HepG2 (cell line): Measurements from ENCODE around the gene PRR19. TPM values are rescaled to one million over a fixed set of nuclear protein-coding genes. Genes with fewer than 3 reads are reported as not detected.

ENCODE experiments used
- CEBPZ ChIP-seq: IDR thresholded peaks from 2 replicates; pipeline ENCODE4 v1.6.1; 2012; ENCODE audit warnings: low read length, improper control_type of control experiment
- ELK4 ChIP-seq: sonication (generic); formaldehyde crosslinking; IDR thresholded peaks from 2 replicates; pipeline ENCODE4 v1.9.0; 2021; ENCODE audit warnings: missing genetic modification reagents, borderline replicate concordance
- KLF15 ChIP-seq: sonication (generic); formaldehyde crosslinking; IDR thresholded peaks from 2 replicates; pipeline ENCODE4 v1.8.1; 2023; ENCODE audit warnings: borderline replicate concordance, mild to moderate bottlenecking, inconsistent platforms, missing genetic modification reagents, mixed read lengths
- KMT2A ChIP-seq: sonication (generic); formaldehyde crosslinking; IDR thresholded peaks from 2 replicates; pipeline ENCODE4 v1.4.0; 2020; ENCODE audit warnings: missing genetic modification reagents
- MEF2D ChIP-seq: sonication (generic); formaldehyde crosslinking; IDR thresholded peaks from 2 replicates; pipeline ENCODE4 v1.5.1; 2020; ENCODE audit warnings: mild to moderate bottlenecking, missing genetic modification reagents
- NFRKB ChIP-seq: fragments of 450-650 bp; IDR thresholded peaks from 2 replicates; pipeline ENCODE4 v1.6.1; 2017
- POLR2A ChIP-seq, 2 experiments: IDR thresholded peaks; 2 replicates each; pipeline ENCODE4 v1.6.1; 2011; ENCODE audit warnings: low read depth in 2 of 2, low read length in 2 of 2, mild to moderate bottlenecking in 1 of 2, moderate library complexity in 1 of 2; ENCODE audit not compliant: insufficient read depth in 1 of 2
- SALL1 ChIP-seq: sonication (generic); formaldehyde crosslinking; IDR thresholded peaks from 2 replicates; pipeline ENCODE4 v1.8.0; 2022; ENCODE audit warnings: mild to moderate bottlenecking, missing genetic modification reagents
- SETDB1 ChIP-seq: sonication (generic); formaldehyde crosslinking; IDR thresholded peaks from 2 replicates; pipeline ENCODE4 v1.5.1; 2020; ENCODE audit warnings: missing genetic modification reagents, mild to moderate bottlenecking, borderline replicate concordance
- SRSF1 ChIP-seq: fragments of 200-400 bp; formaldehyde crosslinking; optimal IDR thresholded peaks from 2 replicates; pipeline ENCODE3; 2017; ENCODE audit warnings: mild to moderate bottlenecking, low read depth, low read length, moderate library complexity
- ZNF256 ChIP-seq: sonication (generic); formaldehyde crosslinking; conservative IDR thresholded peaks from 2 replicates; pipeline ENCODE4 v1.4.0; 2020; ENCODE audit warnings: missing genetic modification reagents
- ZNF318 ChIP-seq: sonication (generic); formaldehyde crosslinking; IDR thresholded peaks from 2 replicates; pipeline ENCODE4 v1.4.0; 2020; ENCODE audit warnings: mild to moderate bottlenecking, missing genetic modification reagents
- ZNF704 ChIP-seq: sonication (generic); formaldehyde crosslinking; IDR thresholded peaks from 2 replicates; pipeline ENCODE4 v1.8.1; 2023; ENCODE audit warnings: mild to moderate bottlenecking, inconsistent platforms, moderate library complexity, missing genetic modification reagents, borderline replicate concordance
- ZNF772 ChIP-seq: sonication (generic); formaldehyde crosslinking; IDR thresholded peaks from 2 replicates; pipeline ENCODE4 v1.5.0; 2020; ENCODE audit warnings: mild to moderate bottlenecking, missing genetic modification reagents
- polyA plus RNA-seq, 8 experiments: library from polyadenylated mRNA; depleted of rRNA in 3 of 8; stranded (reverse) in 7 of 8; unstranded in 1 of 8; fragments of >200 nt; fragmentation: Illumina TruSeq in 4 of 8; extraction: Trizol in 4 of 8; gene quantifications; 2 replicates each; pipeline versions ENCODE4 v1.2.1 to v1.2.3, GENCODE V29; 2011 to 2016; ENCODE audit warnings: low read depth in 4 of 8, missing spikeins in 1 of 8, mixed read lengths in 1 of 8; ENCODE audit not compliant: insufficient read depth in 1 of 8
- total RNA-seq, 5 experiments: library from RNA; depleted of rRNA; stranded (reverse); fragments of >200 nt; fragmentation: Illumina TruSeq; extraction: Trizol; gene quantifications; 2 replicates each; pipeline ENCODE4 v1.2.3, GENCODE V29; 2016; ENCODE audit warnings: low read depth in 1 of 5

Gene PRR19
- total and polyA plus RNA-seq, 2 of the 13 experiments (the other 11 are each of a cell fraction or from before 2014, with no cell fraction given) = 0.21 to 0.33 TPM

GRCh38 chr19:42279902-42280814 is 21.8 kb upstream of the PRR19 start (continued):
- TF ChIP-seq KLF15 (CRISPR knock-in tag) (no peak), CEBPZ (no peak), ZNF318 (CRISPR knock-in tag) (no peak), MEF2D (CRISPR knock-in tag) (0 out of 2 replicates have a peak, but pooled peaks have one; percentile 31), ELK4 (no peak), KMT2A (CRISPR knock-in tag) (no peak), ZNF772 (CRISPR knock-in tag) (0 out of 2 replicates have a peak, but pooled peaks have one; percentile 38), POLR2A (IDR thresholded peaks at IDR 0.05; ENCODE audit: insufficient read depth in 1 of 2, low read depth in 2 of 2, low read length in 2 of 2) (peak in 1 of 2 experiments; percentile 71; a peak in 2 of 4 replicates), ZNF704 (CRISPR knock-in tag) (peak; percentile 44; the same call in 1 of the 2 replicates), SALL1 (CRISPR knock-in tag) (peak; percentile 63), NFRKB (no peak), SRSF1 (peak; percentile 95), SETDB1 (no peak), ZNF256 (CRISPR knock-in tag) (no peak)
